ENCODE data around the gene ADM. TPM values are rescaled to one million over a fixed set of nuclear protein-coding genes. Genes with fewer than 3 reads are reported as not detected.

Gene ADM
- total RNA-seq, 3 donors from 2014 or later, result 49.5 to 124 (median 72.9) TPM

GRCh38 chr11:10317151-10317755 is 12.4 kb downstream of the ADM start:
- TF ChIP-seq CTCF (IDR thresholded peaks at IDR 0.05), result no peak
- ATAC-seq, result no peak

GRCh38 chr11:10317776-10318526 is 13.1 kb downstream of the ADM start:
- intact Hi-C loops (cut with DNase I, micrococcal nuclease), result no loop called here
- ATAC-seq (peak; percentile 66), DNase-seq (no peak)
- Histone ChIP-seq H3K36me3 (ENCODE audit: low read depth) (no peaks in the 10 kb centered on the region), H3K4me1 (ENCODE audit: low read depth) (no peaks in the 10 kb centered on the region), H3K9me3 (no peaks in the 10 kb centered on the region), H3K4me3 (no peak overlapping the region)
- no peak for TF ChIP-seq CTCF (IDR thresholded peaks at IDR 0.05)

More at GRCh38 chr11:10317151-10317755, 12.4 kb downstream of the ADM start:
- no peaks in the 10 kb centered on the region for H3K4me1 ChIP-seq (ENCODE audit: low read depth)
- no peak overlapping the region for H3K4me3 ChIP-seq
- intact Hi-C loops (cut with DNase I, micrococcal nuclease), result no loop called here
- H3K36me3 ChIP-seq (ENCODE audit: low read depth), result no peaks in the 10 kb centered on the region
- no peaks in the 10 kb centered on the region for H3K9me3 ChIP-seq
- no peak for DNase-seq

- intact Hi-C loops (cut with DNase I, micrococcal nuclease), result no loop called here
- H3K4me1 ChIP-seq (ENCODE audit: low read depth), result no peaks in the 10 kb centered on the region
- no peaks in the 10 kb centered on the region for H3K36me3 ChIP-seq (ENCODE audit: low read depth)
- peak; percentile 61 to 73 (median 65) for DNase-seq
- TF ChIP-seq CTCF (IDR thresholded peaks at IDR 0.05), result no peak
- ATAC-seq, result peak; percentile 87
- H3K9me3 ChIP-seq, result no peaks in the 10 kb centered on the region
- no peak overlapping the region for H3K4me3 ChIP-seq
Measured at GRCh38 chr11:10318527-10318802, 13.6 kb downstream of the ADM start.

GRCh38 chr11:10319702-10320558 is 15.1 kb downstream of the ADM start:
- ATAC-seq (no peak), DNase-seq (no peak)
- H3K9me3 ChIP-seq, result no peaks in the 10 kb centered on the region
- H3K36me3 ChIP-seq (ENCODE audit: low read depth), result no peaks in the 10 kb centered on the region
- no peak for TF ChIP-seq CTCF (IDR thresholded peaks at IDR 0.05)
- H3K4me3 ChIP-seq, result no peak overlapping the region
- intact Hi-C loops (cut with DNase I, micrococcal nuclease), result loop anchor here in 1 of 2 donors (10.0 kb wide), 1 partner anchor 565 kb away; no protein-coding TSS in a partner anchor
- no peaks in the 10 kb centered on the region for H3K4me1 ChIP-seq (ENCODE audit: low read depth)

GRCh38 chr11:10320736-10321465 is 16.0 kb downstream of the ADM start:
- TF ChIP-seq CTCF (IDR thresholded peaks at IDR 0.05), result no peak
- H3K4me3 ChIP-seq, result no peak overlapping the region
- H3K9me3 ChIP-seq, result no peaks in the 10 kb centered on the region
- H3K36me3 ChIP-seq (ENCODE audit: low read depth), result no peaks in the 10 kb centered on the region
- ATAC-seq (no peak), DNase-seq (no peak)
- peaks cover under 1% of the 10 kb centered on the region for H3K4me1 ChIP-seq (ENCODE audit: low read depth)
- intact Hi-C loops (cut with DNase I, micrococcal nuclease), result loop anchor here in 1 of 2 donors (10.0 kb wide), 1 partner anchor 566 kb away; no protein-coding TSS in a partner anchor
